Activated T-cell treated with anti-CD3 and anti-CD28 coated beads, Interleukin-2, amount 50 U/mL, for 48 hours (primary cell): ENCODE data around the gene NEU1.
"Not testable (repeated sequence)": the region's sequence is repeated elsewhere in the genome, so short reads cannot be mapped to it uniquely, and the experiment has no call there.

ENCODE experiments used
- DNase-seq, 2 experiments: peaks; one replicate each; pipeline ENCODE4 v3.0.0-alpha.2; 2020

NEU1 gene

GRCh38 chr6:31837369-31838113, 25.1 kb downstream of the NEU1 start:
- DNase-seq, result peak in 1 of 2 experiments; percentile 34

GRCh38 chr6:31836474-31837368, 25.9 kb downstream of the NEU1 start:
- no peak for DNase-seq

GRCh38 chr6:31836047-31836473, 26.6 kb downstream of the NEU1 start:
- DNase-seq, result peak; percentile 26 to 31

GRCh38 chr6:31834367-31835250, 28.0 kb downstream of the NEU1 start:
- peak; percentile 89 to 90 for DNase-seq

GRCh38 chr6:31831350-31832215, 31.0 kb downstream of the NEU1 start:
- no peak for DNase-seq

GRCh38 chr6:31830886-31831335, 31.7 kb downstream of the NEU1 start:
- DNase-seq, result no peak

- DNase-seq, result peak in 1 of 2 experiments; percentile 34
These were observed 32.9 kb downstream of the NEU1 start for GRCh38 chr6:31829633-31830283.

GRCh38 chr6:31827286-31828079, 35.1 kb downstream of the NEU1 start, which contains the start of gene HSPA1B:
Gene HSPA1B, plus strand, starts transcription at chr6:31827738. Its CDS starts 213 bp downstream, at chr6:31827951.
- peak; percentile 93 to 95 for DNase-seq

- peak in 1 of 2 experiments; percentile 55 for DNase-seq
These were observed 35.8 kb downstream of the NEU1 start for GRCh38 chr6:31826793-31827285.

GRCh38 chr6:31825553-31825952, 37.1 kb downstream of the NEU1 start:
- DNase-seq, result no peak

GRCh38 chr6:31823592-31824196, 38.9 kb downstream of the NEU1 start:
- not testable (repeated sequence) for DNase-seq

- DNase-seq, result peak; percentile 78 to 79
These were observed 40.4 kb downstream of the NEU1 start for GRCh38 chr6:31822036-31822821.

- DNase-seq, result peak; percentile 86 to 87
These were observed 41.2 kb downstream of the NEU1 start for GRCh38 chr6:31821301-31822035.

- DNase-seq, result not testable (repeated sequence)
These were observed 42.2 kb downstream of the NEU1 start for GRCh38 chr6:31820399-31820798.

- DNase-seq, result no peak
These were observed 42.7 kb downstream of the NEU1 start for GRCh38 chr6:31819871-31820299.

- DNase-seq, result peak; percentile 32 to 36
These were observed 44.6 kb downstream of the NEU1 start for GRCh38 chr6:31817929-31818511.
